NCI-H128 (cell line): Measurements from ENCODE around the gene DCLK2.
A peak's percentile ranks its signal among the peaks of the same experiment; 100 is the strongest.

ENCODE experiments used
- DNase-seq: peaks from one replicate; lab custom pipeline; 2025; ENCODE audit not compliant: unreplicated experiment; lab: John Stamatoyannopoulos, UW

The DCLK2 gene

GRCh38 chr4:150078041-150078578 is at the start of gene DCLK2:
Gene DCLK2, plus strand, starts transcription at chr4:150078445. Its CDS starts 583 bp downstream, at chr4:150079028.
- DNase-seq, result peak; percentile 42

GRCh38 chr4:150032541-150032940 is 45.7 kb upstream of the DCLK2 start:
- DNase-seq, result no peak

- no peak for DNase-seq
Observed at GRCh38 chr4:150033081-150033480, 45.2 kb upstream of the DCLK2 start.

- no peak for DNase-seq
Observed at GRCh38 chr4:150033901-150034300, 44.3 kb upstream of the DCLK2 start.

GRCh38 chr4:150037251-150037856 is 40.9 kb upstream of the DCLK2 start:
- DNase-seq, result no peak

- DNase-seq, result no peak
Observed at GRCh38 chr4:150038335-150039076, 39.7 kb upstream of the DCLK2 start.

GRCh38 chr4:150039274-150040127 is 38.7 kb upstream of the DCLK2 start:
- DNase-seq, result no peak

GRCh38 chr4:150044517-150044916 is 33.7 kb upstream of the DCLK2 start:
- DNase-seq, result no peak

GRCh38 chr4:150045410-150045809 is 32.8 kb upstream of the DCLK2 start:
- DNase-seq, result no peak

- DNase-seq, result no peak
Observed at GRCh38 chr4:150046728-150047217, 31.5 kb upstream of the DCLK2 start.

- no peak for DNase-seq
Observed at GRCh38 chr4:150047546-150047945, 30.7 kb upstream of the DCLK2 start.

- DNase-seq, result no peak
Observed at GRCh38 chr4:150049682-150050081, 28.6 kb upstream of the DCLK2 start.

- no peak for DNase-seq
Observed at GRCh38 chr4:150050566-150050965, 27.7 kb upstream of the DCLK2 start.

GRCh38 chr4:150051111-150051510 is 27.1 kb upstream of the DCLK2 start:
- DNase-seq, result no peak

GRCh38 chr4:150055467-150055866 is 22.8 kb upstream of the DCLK2 start:
- DNase-seq, result no peak

GRCh38 chr4:150056569-150056968 is 21.7 kb upstream of the DCLK2 start:
- DNase-seq, result no peak

GRCh38 chr4:150061086-150061776 is 17.0 kb upstream of the DCLK2 start:
- DNase-seq, result no peak

- no peak for DNase-seq
Observed at GRCh38 chr4:150063128-150063527, 15.1 kb upstream of the DCLK2 start.

GRCh38 chr4:150065740-150066139 is 12.5 kb upstream of the DCLK2 start:
- no peak for DNase-seq

- DNase-seq, result no peak
Observed at GRCh38 chr4:150067859-150068258, 10.4 kb upstream of the DCLK2 start.
